Activated gamma-delta T cell treated with Interleukin-2 at 50 U/mL for 16 hours (primary cell): ENCODE measurements around the gene GCHFR.

Experiments
- DNase-seq: peaks from one replicate; pipeline ENCODE4 v3.0.0-alpha.2; 2020

GCHFR gene

DNA sequence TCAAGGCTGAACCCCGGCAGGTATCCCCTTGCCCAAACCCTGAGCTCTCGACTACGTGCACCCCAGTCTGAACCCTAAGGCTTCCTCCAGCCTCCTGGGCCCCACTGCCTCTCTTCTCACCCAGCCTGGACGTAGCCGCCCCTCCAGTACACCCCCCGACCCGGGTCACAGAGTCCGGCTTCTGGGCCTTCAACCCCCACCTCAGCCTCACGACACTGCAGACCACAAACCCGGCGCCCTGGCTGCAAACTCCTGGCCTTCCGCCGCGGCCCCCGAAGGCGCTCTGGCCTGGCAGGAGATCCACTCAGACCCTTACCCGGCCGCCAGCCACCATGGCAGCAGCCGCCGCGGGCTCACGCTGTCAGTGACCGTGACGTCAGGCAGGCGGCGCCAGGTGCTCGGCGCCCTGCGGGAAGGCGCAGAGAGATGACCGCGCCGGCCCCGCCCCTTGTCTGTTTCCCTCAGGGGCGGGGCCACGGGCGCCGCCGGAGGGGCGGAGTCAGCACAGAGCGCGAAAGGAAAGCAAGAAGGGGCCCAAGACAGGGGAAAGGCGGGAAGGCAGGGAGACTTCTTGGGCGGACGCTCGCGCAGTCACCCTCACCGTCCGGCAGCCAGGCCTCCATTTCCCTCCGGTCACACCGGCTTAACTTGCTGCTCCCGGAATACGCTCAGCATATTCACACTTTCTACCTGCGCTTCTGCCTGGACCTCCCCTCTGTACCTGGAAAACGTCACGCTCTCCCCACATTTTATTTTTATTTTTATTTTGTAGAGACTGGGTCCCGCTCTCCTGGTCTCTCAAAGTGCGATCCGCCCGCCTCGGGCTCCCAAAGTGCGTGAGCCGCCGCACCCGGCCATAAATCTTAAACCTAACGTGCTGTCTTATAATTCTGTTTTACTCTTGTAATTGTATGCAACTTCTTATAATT is 8.7 kb upstream of the GCHFR start, which contains the start of gene RMDN3:
Gene RMDN3 (minus strand): TSS at position 372 of the 929 bp plus-strand sequence. CDS start 471 bp downstream, outside the sequence.
- peak; percentile 90 for DNase-seq

DNA sequence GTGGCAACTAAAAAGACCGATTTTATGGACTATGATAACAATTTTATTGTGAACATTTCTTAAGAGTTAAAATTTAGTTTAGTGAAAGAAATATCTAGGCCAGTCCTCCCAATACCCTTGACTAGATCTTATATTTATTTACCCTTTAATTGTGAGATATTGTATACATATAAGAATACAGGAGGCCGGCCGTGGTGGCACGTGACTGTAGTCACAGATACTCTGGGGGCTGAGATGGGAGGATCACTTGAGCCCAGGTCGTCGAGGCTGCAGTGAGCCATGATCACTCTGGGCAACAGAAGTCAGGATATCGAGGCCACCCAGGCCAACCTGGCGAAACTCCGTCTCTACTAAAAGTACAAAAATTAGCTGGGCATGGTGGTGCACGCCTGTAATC is 8.1 kb upstream of the GCHFR start:
- no peak for DNase-seq

DNA sequence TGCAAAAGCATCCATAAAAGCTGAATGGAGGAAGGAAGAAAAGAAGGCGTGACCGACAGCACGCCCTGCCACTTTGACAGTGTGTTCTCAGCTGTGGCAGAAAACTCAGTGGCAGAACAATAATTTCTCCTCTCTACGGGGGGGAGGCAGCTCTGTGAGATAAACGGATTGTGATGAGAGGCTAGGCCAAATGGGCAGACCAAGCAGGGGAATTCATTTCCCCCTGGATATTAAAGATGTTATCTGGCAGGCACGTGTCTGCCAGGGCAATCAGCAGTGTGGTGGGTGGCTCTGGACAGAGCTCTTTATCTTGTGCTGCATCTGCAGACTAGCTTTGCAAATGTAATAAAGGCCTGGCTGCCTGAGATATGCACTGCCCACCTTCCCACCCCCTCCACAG is 6.9 kb upstream of the GCHFR start:
- DNase-seq, result no peak

DNA sequence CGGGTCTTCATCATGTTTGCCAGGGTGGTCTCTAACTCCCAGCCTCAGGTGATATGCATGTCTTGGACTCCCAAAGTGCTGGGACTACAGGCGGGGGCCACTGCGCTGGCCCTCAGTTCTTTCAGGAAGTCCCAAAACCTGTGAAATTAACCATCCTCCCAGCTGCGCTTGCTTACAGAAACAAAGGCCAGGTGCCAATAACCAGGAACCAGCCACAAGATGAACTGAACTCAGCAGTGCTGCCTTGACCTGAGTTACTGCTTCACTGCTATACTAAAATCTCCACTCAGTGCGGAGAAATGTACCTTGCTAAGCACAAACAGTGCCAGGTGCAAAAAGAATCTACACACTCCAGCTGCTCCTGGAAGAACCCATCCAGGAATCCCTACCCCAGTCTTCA is 3.9 kb upstream of the GCHFR start:
- DNase-seq, result no peak

DNA sequence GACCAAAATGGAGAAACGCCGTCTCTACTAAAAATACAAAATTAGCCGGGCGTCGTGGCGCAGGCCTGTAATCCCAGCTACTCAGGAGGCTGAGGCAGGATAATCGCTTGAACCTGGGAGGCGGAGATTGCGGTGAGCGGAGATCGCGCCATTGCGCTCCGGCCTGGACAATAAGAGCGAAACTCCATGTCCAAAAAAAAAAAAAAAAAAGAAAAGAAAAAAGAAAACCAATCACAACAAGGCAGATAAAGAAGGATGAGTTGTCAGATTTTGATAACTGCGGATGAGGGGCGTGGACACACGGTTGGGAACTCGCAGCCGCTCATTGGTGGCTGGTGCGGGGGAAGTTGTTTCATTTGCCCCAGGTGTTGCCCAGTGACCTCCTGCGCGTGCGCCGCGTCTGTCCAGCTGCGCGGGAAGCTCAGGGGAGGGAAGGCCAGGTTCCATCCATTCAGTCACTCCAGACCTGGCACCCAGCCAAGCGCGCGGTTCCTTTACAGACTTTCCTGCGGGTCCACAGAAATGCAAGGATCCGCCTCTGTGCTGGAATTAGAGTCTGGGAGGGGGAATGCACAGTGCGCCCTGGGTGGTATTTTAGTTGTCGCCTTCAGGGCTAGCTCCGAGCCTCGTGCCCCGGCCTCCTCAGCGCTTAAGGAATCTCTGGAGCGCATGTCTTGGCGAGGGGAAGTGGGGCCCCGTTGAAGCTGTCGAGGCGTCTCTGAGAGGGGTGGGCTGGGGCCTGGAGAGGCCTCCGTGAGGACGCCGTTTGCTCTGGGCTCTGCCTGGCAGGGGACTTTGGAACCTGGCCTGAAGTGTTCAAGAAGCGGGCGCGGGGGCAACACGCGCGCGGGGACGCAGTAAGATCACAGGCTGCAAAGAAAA is 708 bp upstream of the GCHFR start:
- peak; percentile 18 for DNase-seq

DNA sequence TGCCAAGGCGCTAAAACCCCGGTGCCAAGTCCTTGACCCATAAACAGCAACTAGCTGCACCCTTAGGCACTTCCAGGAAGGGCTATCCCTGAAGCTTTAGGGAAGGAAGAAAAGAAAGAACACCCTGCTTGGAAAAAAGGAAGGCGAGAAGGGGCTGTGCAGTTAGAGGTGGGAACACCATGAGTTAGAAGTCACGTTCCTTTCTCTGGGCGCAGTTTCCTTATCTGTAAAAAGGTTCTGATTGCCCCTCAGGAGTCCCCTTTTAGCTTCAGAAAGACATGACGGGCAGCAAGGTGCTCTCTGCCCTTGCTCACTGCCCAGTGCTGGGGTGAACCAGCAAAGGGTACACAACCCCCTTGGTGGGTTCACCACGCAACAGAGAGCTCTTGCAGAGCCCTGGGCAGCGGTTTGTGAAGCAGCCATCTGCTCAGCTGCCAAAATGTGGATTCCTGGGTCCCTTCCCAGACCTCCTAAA is 798 bp downstream of the GCHFR start:
- DNase-seq, result no peak

DNA sequence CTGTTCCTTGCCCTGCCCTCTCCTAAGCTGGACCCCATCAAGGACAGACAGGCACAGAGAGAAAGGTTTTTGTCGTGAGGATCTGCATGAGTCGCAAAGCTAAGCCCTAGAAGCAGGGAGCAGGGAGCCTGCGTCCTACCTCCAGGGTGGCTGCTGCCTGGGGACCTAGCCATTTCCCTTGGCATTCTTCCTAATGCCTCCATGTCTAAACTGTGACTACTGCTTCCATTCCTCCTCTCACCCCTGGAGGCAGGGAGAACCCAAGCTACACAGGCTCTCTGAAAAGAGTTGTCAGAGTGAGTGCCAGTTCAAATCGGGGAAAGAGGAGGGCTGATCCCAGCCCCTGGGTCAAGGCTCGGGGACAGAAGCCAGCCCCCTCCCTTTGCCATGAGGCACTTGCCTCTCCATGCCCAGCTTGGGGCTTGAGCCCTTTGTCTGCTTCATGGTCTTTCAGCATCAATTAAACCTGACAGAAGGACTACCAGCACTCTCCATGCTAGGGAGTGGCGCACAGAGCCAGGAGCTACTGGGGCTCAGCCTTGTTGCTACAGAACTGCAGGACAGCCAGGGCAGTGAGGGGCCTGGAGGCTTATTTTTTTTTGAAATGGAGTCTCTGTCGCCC is 2.4 kb downstream of the GCHFR start:
- no peak for DNase-seq

DNA sequence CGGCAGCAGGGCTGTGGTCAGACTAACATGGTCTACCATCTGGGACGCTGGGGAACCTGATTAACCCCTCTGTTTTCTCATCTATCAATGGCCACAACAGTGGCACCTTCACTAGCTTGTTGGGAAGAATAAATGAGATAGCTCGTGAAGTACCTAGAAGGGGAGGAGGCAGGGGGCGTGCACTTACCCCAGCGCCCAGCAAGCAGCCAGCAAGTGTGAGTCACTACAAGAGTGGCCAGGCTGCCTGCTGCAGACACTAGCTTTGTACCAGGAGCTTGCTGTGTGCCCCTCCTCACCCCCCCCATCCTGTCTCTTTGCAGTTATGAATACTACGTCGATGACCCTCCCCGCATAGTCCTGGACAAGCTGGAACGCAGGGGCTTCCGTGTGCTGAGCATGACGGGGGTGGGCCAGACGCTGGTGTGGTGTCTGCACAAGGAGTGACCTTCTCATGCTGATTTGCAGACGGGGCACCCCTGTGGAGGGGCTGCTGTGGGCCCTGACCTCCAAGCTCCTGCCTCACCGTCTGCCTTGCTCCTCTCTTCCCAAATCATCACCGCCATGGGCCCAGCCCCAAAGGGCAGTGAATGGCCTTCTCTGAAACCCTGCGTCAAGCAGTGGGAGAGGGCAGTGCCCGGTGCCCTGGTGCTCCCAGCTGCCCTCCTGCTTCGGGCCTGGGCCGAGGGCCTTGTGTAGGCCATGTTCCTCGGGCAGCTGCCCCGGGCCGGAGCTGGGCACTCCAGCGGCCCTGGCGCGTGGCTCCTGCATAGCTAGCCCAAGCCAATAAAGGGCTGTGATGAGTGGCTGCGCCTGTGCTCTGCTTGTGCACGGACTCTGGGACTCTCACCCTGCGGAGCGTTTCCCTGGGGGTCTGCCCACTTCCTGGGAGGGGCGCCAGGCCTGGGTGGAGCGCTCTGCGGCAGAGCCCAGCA is 3.3 kb downstream of the GCHFR start:
- DNase-seq, result no peak

DNA sequence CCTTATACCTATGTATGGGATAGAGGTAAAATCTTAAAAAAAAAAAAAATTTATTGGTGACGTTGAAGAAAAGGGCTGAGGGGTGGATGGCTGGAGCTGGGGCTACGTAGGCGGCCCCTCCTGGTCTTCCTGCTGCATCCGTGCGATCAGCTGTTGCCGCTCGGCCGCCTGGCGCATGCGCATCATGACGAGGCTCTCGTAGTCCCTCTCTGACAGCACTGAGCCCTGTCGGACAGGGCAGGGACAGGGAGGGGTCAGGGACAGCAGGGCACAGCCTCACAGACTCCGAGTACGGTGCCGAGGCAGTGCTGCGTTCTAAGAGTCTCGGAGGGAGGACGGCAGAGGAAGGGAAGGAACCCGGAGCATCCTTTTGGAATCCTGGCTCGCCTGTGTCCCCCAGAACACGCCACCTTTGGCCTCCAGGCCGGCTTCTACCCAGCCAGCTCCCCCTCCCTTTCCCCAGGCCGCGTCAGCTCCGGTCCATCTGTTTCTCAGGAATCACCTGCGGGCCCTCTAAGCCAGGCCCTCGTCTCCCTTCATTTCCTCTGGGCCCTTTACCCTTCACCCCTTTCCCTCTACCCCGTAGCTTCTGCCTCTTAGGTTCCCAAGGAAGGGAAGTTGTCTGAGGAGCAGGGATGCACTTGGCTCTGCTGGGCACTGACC is 4.1 kb downstream of the GCHFR start:
- DNase-seq, result no peak

DNA sequence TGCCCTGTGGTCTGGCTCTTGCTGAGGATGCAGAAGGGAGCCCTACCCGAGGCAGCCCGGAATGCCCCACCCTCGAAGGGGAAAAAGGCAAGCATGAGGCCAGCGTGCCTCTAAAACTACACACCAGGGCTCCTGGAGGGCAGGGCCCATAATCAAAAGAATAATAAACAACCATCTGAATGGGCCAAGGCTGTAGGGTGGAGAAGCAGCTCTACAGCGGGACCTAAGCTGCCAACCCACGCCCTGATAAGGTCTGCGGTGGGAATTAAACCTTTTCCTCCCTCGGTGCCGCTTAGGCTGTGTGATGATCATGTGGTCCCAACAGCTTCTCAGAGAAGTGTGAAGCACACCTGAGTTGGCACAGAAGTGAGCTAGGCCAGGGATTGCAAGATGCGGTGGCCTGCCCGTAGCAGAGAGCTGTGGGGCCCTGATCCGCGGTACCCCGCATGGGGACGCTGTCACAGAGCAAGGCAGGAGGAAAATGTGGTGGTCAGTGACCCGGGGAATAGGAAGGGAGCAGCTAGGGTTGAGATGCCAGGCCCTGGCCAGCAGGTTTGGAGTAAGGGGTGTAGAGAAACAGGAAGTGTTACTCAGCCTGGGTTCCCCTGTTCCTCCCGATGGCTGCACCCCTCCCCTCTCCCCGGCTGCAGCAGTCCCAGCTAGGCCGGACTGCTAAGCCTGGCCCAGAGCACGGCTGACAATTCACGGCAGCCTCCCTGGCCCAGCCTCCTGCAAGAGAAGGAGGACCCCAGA is 4.8 kb downstream of the GCHFR start:
- DNase-seq, result no peak

DNA sequence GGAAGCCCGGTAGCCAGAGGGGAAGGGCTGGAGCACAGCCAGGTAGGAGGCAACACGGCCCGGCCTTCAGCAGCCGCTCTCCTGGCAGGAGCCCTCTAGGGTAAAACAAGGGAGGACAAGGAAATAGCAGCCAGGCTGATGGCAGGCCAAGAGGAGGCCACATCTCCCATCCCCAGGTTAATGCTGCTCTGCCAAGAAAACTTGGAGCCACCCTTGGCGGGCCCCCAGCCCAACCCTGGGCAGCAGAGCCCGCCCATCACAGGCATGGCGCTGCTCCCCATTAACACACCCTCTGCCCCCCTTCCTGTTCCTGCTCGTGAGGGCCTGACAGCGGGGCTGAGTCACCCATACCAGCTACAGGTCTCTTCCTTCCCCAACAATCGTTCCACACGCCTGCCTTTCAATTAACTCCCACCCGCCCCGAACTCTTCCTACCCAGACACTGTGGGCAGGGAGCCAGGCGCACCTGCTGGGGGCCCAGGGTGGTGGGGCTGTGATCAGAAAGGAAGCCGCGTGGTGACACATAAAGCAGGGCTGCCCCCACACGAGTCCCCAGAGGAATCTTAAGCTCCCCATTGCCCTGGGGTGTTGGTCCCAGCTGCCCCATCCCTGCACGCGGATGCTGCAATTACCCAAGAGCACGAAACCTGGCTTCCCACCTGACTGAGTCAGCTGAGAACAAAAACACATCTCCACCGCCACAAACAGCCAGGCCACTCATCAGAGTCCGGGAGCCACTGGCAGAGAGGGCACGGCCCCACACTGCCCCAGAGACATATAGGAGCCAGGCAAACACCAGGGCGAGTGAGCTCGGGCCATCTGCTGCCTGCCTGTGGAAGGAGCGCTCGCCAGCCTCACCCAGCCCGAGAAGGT is 5.6 kb downstream of the GCHFR start, which contains the start of gene C15orf62:
Gene C15orf62 (plus strand): TSS at position 707 of the 873 bp plus-strand sequence. CDS start 516 bp downstream, outside the sequence.
- DNase-seq, result peak; percentile 63

DNA sequence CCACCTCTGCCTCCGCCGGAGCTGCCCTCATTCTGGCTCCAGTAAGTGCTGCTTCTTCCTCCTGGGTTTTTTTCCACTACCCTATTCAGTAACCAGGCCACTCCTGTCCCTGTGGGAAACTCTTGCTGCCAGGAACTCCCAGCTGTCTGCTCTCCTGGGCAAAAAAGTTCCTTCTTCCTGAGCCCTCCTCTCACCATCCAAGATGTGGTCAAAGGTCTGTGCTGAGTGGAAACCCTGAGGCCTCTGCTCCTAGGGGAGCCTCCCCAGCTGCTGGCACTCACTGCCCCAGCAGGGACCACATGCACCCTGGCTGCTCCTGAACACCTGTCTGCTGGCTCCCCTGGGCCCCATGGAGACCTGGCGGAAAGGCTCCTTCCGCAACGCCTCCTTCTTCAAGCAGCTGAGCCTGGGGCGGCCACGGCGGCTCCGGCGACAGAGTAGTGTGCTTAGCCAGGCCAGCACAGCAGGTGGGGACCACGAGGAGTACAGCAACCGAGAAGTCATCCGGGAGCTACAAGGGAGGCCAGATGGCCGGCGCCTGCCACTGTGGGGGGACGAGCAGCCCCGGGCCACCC is 6.4 kb downstream of the GCHFR start:
- no peak for DNase-seq

DNA sequence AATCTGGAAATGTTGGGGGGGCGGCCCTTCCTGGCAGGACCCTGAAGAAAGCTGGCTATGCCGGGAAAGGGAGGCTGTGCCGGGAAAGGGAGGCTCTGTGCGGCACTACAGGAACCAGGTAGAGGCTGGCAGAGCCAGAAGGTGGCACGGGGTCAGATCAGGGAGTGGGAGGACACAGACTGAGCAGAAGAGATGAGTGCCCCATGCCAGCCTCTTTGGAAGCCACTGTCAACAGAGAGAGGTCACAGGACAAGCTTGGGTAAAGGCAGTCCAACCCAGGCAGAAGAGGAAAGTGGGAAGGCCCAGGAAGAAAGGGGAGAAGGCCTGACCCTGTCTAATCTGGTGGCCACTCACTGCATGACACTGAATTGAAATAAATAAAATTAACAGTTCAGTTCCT is 7.4 kb downstream of the GCHFR start:
- no peak for DNase-seq

DNA sequence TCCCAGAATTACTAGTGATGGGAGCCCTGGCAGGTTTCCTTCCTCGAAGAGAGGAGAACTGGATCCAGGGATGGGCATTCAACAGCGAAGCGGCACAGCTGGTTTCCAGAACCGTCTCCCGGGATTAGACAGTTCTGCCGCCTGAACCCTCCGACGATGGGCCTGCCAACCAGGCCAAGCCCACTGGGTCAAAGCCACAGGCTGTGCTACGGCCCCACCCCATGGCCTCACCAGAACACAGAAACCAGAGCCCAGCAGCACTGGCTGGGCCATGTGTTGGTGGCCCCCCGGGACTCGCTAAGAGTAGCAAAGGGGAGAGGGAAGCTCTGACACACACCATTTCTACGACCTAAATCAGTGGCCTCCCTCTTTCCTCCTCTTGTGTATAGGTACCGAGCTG is 8.1 kb downstream of the GCHFR start:
- no peak for DNase-seq

DNA sequence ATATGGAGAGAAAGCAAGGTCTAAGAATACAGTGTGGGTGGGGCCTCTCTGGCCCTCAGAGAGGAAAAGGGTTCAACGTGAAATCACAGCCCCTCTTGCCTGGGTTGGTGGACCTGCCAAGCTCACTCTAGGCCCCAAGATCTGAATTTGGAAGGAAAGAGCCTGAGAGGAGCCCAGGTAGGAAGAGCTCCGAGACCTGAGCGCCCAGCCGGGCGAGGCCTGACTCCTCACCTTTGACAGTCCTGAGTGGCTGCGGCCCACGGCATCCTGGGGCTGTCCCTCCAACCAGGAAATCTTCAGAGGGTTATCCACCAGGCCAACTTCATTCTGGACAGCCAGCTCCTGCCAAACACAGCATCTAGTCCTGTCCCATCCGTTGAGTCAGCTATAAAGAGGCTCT is 9.6 kb downstream of the GCHFR start:
- DNase-seq, result no peak

DNA sequence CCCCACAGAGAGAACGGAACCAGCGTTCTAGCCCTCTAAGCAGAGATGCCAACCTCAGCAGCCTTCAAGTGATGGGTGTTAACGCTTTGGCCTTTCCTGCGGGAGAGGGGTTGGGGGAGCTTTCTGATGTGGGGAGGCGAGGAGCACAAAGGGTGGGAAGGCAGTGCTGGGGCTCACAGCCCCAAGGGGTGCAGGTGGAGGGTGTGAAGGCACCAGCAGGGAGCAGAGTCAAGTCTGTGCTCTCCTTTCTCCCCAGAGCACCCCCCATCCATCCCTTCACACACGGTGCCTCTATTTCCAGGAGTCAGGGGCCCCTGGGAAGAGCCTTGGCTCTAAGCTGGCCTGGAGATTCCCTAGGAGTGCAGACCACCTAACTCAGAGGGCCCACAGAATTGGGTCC is 10.0 kb downstream of the GCHFR start:
- DNase-seq, result no peak

DNA sequence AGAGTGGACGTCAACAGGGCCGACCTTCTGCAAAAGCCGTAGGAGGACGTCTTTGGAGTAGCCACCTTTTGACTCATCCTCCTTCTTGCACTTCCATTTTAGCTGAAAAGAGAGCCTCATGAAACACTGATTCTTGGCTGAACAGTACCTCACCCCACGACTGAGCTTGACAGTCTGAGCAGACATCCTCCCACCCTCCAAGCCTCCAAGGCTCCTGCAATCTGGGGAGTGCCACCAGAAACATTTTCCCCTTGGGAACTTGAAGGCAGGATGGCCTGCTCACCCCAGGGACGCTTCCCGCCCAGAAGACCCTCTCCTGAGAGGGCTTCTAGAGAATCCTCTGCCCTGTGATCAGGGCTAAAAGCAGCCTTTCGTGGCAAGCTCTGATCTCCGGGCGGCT is 11.1 kb downstream of the GCHFR start:
- no peak for DNase-seq

DNA sequence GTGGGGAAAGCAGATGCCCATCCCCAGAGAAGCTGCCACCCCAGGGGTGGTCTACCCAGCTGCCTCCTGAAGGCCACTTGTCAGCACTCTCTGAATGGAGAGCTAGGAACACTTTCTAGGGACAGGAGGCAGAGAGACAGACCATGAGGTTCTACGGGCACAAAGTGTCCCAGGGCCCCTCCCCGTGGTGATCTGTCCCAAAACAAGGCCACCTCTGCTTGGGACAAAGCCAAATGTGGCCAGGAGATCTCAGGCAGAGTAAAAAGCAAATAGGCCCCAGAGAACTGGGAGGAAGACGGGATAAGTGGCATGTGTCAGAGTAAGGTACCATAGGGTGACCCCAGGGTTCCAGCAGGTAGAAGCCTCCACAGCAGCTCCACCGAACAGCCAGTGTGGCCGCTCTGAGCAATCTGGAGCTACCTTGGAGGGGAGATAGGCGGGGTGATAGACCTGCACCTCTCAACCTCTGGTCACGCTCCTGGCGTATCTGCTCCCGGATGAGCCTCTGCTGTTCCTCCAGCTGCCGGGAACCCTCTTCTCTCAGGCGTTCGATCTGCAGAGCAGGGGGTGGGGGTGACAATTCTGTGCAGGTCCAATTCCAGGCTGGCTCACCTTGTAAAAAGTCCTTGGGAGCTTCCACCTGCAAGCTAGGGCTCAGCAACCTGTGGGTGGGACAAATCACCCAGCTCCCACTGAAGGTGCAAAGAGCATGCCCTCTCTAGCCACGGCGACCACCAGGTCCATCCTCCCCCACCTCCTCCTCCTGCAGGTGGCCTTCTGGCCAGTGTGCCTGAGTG is 12.1 kb downstream of the GCHFR start:
- no peak for DNase-seq
